ENCODE measurements around the gene RAB27A.

GRCh38 chr15:55179141-55179540, 110.5 kb downstream of the RAB27A start:
- TF ChIP-seq TAF1 (IDR thresholded peaks at IDR 0.05; ENCODE audit: low read depth, low read length) = no peak
- no peak for TF ChIP-seq POLR2A (IDR thresholded peaks at IDR 0.05; ENCODE audit: low read depth, low read length)

All from GM12891 (cell line).